ENCODE measurements around the gene PPP2R2B.
A peak's percentile ranks its signal among the peaks of the same experiment; 100 is the strongest.
"Not testable (repeated sequence)": the region's sequence is repeated elsewhere in the genome, so short reads cannot be mapped to it uniquely, and the experiment has no call there.

PPP2R2B gene

GRCh38 chr5:146732962-146733361 is 145.6 kb downstream of the PPP2R2B start:
- no peak for TF ChIP-seq ZFP3 (CRISPR knock-in tag; IDR thresholded peaks at IDR 0.05)
- no peak for TF ChIP-seq ZFP30 (CRISPR knock-in tag; IDR thresholded peaks at IDR 0.05)
- no peak for TF ChIP-seq ESRRG (CRISPR knock-in tag; IDR thresholded peaks at IDR 0.05)
- TF ChIP-seq ZNF8 (CRISPR knock-in tag; IDR thresholded peaks at IDR 0.05), result no peak
- ATAC-seq, result no peak

DNA sequence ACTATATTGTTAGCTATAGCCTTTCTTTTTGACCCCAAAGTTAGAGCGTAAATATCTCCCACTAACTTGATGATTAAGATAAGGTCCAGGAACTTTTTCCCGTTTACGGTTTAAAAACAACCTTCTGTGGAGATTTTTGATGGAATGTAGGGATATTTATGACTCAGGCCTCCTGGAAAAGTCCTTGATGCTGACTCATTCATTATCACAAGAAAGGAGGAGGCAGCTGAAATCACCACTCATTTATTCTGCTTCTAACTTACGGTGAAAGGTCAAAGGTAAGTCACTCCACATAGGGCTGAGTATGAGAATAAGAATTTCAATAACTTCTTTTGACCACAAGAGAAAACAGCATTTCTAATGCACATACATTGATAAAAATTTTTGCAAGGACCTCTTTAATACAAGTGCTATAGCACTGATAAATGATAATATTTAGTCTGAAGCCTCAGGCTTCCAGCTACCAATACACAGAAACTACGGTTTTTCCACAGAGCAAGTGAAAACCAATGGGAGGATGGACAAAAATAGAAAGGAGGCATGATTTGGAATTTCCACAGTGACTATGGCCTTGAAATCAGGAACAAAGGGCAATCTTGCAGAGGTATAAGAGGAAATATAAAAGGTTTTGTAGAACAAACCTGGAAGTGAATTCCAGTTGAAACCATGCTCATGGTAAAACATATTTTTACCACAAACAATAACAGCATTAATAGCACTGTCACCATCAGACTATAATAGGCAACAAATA is 146.5 kb downstream of the PPP2R2B start:
- ATAC-seq, result peak; percentile 93
- TF ChIP-seq, protein P1, sequence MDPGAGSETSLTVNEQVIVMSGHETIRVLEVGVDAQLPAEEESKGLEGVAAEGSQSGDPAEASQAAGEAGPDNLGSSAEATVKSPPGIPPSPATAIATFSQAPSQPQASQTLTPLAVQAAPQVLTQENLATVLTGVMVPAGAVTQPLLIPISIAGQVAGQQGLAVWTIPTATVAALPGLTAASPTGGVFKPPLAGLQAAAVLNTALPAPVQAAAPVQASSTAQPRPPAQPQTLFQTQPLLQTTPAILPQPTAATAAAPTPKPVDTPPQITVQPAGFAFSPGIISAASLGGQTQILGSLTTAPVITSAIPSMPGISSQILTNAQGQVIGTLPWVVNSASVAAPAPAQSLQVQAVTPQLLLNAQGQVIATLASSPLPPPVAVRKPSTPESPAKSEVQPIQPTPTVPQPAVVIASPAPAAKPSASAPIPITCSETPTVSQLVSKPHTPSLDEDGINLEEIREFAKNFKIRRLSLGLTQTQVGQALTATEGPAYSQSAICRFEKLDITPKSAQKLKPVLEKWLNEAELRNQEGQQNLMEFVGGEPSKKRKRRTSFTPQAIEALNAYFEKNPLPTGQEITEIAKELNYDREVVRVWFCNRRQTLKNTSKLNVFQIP (CRISPR knock-in tag; IDR thresholded peaks at IDR 0.05; ENCODE audit: borderline replicate concordance, low read depth), result no peak
- TF ChIP-seq ZC3H10 (CRISPR knock-in tag; IDR thresholded peaks at IDR 0.05) (peak; percentile 90), TOX (CRISPR knock-in tag; IDR thresholded peaks at IDR 0.05; ENCODE audit: borderline replicate concordance) (peak; percentile 86), ZNF565 (CRISPR knock-in tag; conservative IDR thresholded peaks at IDR 0.05; ENCODE audit: low read depth) (no peak), BACH2 (CRISPR knock-in tag; IDR thresholded peaks at IDR 0.05; ENCODE audit: borderline replicate concordance) (no peak), ZFP3 (CRISPR knock-in tag; IDR thresholded peaks at IDR 0.05) (no peak), ISL1 (CRISPR knock-in tag; IDR thresholded peaks at IDR 0.05) (peak; percentile 87), PPARA (CRISPR knock-in tag; IDR thresholded peaks at IDR 0.05; ENCODE audit: borderline replicate concordance) (no peak), RARB (CRISPR knock-in tag; IDR thresholded peaks at IDR 0.05) (peak; percentile 76; the same call in 1 of the 2 replicates), TCF4 (CRISPR knock-in tag; IDR thresholded peaks at IDR 0.05; ENCODE audit: borderline replicate concordance) (no peak), TSHZ2 (CRISPR knock-in tag; IDR thresholded peaks at IDR 0.05) (no peak), GLIS3 (CRISPR knock-in tag; IDR thresholded peaks at IDR 0.05) (0 out of 2 replicates have a peak, but pooled peaks have one; percentile 22), PATZ1 (CRISPR knock-in tag; IDR thresholded peaks at IDR 0.05; ENCODE audit: borderline replicate concordance) (peak; percentile 76)
- TF ChIP-seq, protein P2, sequence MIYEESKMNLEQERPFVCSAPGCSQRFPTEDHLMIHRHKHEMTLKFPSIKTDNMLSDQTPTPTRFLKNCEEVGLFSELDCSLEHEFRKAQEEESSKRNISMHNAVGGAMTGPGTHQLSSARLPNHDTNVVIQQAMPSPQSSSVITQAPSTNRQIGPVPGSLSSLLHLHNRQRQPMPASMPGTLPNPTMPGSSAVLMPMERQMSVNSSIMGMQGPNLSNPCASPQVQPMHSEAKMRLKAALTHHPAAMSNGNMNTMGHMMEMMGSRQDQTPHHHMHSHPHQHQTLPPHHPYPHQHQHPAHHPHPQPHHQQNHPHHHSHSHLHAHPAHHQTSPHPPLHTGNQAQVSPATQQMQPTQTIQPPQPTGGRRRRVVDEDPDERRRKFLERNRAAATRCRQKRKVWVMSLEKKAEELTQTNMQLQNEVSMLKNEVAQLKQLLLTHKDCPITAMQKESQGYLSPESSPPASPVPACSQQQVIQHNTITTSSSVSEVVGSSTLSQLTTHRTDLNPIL (CRISPR knock-in tag; IDR thresholded peaks at IDR 0.05; ENCODE audit: low read depth), result no peak

- not testable (repeated sequence) for ATAC-seq
Observed at GRCh38 chr5:146728746-146729145, 149.8 kb downstream of the PPP2R2B start.

DNA sequence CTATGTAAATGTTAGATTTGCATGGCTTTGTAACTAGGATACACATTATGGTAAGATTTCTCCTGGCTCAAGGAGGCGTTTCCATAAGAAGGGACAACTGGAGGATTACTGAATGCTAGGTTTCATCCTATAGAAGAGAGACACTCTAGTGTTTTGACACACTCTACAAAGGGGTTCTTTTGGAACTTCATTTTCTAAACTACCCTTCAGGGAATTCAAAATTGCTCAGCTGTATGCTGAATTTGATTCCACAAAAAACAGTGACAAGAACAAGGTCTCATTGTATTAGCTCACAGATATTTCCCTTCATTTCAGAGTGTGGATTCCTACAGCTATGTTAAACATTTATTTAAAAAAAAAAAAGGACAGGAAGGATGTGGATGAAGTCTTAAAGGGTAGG is 151.7 kb downstream of the PPP2R2B start:
- ATAC-seq, result no peak
- TF ChIP-seq BACH2 (CRISPR knock-in tag; IDR thresholded peaks at IDR 0.05; ENCODE audit: borderline replicate concordance), result no peak
- no peak for TF ChIP-seq TOX (CRISPR knock-in tag; IDR thresholded peaks at IDR 0.05; ENCODE audit: borderline replicate concordance)
- no peak for TF ChIP-seq OSR1 (CRISPR knock-in tag; IDR thresholded peaks at IDR 0.05)
- TF ChIP-seq ZNF565 (CRISPR knock-in tag; conservative IDR thresholded peaks at IDR 0.05; ENCODE audit: low read depth), result no peak
- no peak for TF ChIP-seq SNAI2 (CRISPR knock-in tag; IDR thresholded peaks at IDR 0.05)
- TF ChIP-seq ISL1 (CRISPR knock-in tag; IDR thresholded peaks at IDR 0.05), result no peak
- TF ChIP-seq TSHZ2 (CRISPR knock-in tag; IDR thresholded peaks at IDR 0.05), result no peak
- no peak for TF ChIP-seq ZNF70 (CRISPR knock-in tag; IDR thresholded peaks at IDR 0.05)
- no peak for TF ChIP-seq TCF4 (CRISPR knock-in tag; IDR thresholded peaks at IDR 0.05; ENCODE audit: borderline replicate concordance)
- no peak for TF ChIP-seq PPARA (CRISPR knock-in tag; IDR thresholded peaks at IDR 0.05; ENCODE audit: borderline replicate concordance)
- no peak for TF ChIP-seq ZC3H10 (CRISPR knock-in tag; IDR thresholded peaks at IDR 0.05)
- TF ChIP-seq PATZ1 (CRISPR knock-in tag; IDR thresholded peaks at IDR 0.05; ENCODE audit: borderline replicate concordance), result no peak
- TF ChIP-seq GLIS3 (CRISPR knock-in tag; IDR thresholded peaks at IDR 0.05), result no peak
- TF ChIP-seq ZFP3 (CRISPR knock-in tag; IDR thresholded peaks at IDR 0.05), result no peak

Measured in SK-N-SH treated with all-trans-retinoic acid at 6 μM for 48 hours (cell line).